Central memory CD8-positive, alpha-beta T cell (primary cell): ENCODE data around the gene RTN4.

Experiments
- ATAC-seq: fragments of 150-1000 bp; cut with Tn5 transposase; replicated peaks from 2 replicates; pipeline ENCODE4 v1.10.0; 2022; ENCODE audit warnings: mild to moderate bottlenecking, moderate FRiP score, moderate number of reproducible peaks; ENCODE audit not compliant: poor library complexity, severe bottlenecking; ENCODE audit errors: extremely low read depth
- DNase-seq, 2 donors: peaks; one replicate each; pipeline ENCODE4 v3.0.0; 2021; ENCODE audit warnings: low spot score in 2 of 2
- H3K27ac Mint-ChIP-seq: one replicate; pipeline ENCODE4 v1.8.0; 2022; ENCODE audit warnings: low read depth, mild to moderate bottlenecking, moderate library complexity, mixed read lengths
- H3K27me3 Mint-ChIP-seq: one replicate; pipeline ENCODE4 v1.8.0; 2022; ENCODE audit warnings: mixed read lengths
- H3K36me3 Mint-ChIP-seq: one replicate; pipeline ENCODE4 v1.8.0; 2022; ENCODE audit warnings: mild to moderate bottlenecking, moderate library complexity, mixed read lengths; ENCODE audit not compliant: insufficient read depth
- H3K4me1 Mint-ChIP-seq: one replicate; pipeline ENCODE4 v1.8.0; 2022; ENCODE audit warnings: mixed read lengths
- H3K4me3 Mint-ChIP-seq: one replicate; pipeline ENCODE4 v1.8.0; 2022; ENCODE audit warnings: mild to moderate bottlenecking, moderate library complexity, mixed read lengths
- H3K9me3 Mint-ChIP-seq: one replicate; pipeline ENCODE4 v1.8.0; 2022; ENCODE audit warnings: mixed read lengths

RTN4 gene

DNA sequence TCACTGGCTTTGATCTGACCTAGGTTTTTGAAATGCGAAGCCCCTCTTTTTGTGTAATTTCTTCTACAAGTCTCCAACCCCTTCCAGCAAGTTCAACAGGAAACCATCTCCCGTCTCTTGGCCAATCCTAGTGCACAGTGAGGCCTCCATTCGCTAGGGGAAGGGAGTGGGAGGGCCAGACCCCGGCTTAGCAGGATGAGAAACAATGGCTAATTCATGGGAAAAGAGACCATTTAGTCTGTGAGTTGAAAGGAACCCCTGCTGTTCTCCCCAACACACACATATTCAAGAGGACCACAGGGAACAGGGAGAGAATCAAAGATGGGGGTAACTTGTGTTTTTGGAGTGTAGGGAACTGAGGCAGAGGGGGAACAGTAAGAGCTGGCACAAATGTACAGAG, 83.0 kb downstream of the RTN4 start:
- Mint-ChIP-seq H3K4me1 (peaks cover 32% of the 10 kb centered on the region), H3K27ac (no peak overlapping the region), H3K36me3 (peaks cover 4% of the 10 kb centered on the region), H3K4me3 (no peak overlapping the region), H3K27me3 (no peaks in the 10 kb centered on the region), H3K9me3 (peaks cover 6% of the 10 kb centered on the region)
- DNase-seq (no peak), ATAC-seq (no peak)

DNA sequence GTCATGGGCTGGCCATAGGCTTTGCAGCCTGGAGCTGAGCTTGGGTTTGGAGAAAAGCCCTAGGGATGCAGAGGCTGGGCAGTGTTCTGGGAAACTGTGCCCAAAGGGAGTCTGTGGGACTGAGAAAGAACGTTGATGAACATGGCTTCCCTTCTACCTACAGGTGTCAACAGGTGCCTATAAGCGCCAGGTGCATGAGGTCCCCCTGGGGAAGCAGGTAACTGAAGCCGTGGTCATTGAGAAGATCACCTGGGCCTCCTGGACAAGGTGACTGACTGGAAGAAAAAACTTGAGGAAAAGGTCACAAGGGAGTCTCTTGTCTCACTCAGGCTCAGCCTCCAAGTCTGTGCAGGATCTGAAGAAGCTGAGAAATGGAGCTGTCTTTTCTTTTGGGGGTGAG, 83.4 kb downstream of the RTN4 start:
- Mint-ChIP-seq H3K27me3 (no peaks in the 10 kb centered on the region), H3K27ac (peak overlapping the region; percentile 93), H3K9me3 (peaks cover 6% of the 10 kb centered on the region), H3K36me3 (peaks cover 4% of the 10 kb centered on the region), H3K4me3 (no peak overlapping the region), H3K4me1 (peaks cover 32% of the 10 kb centered on the region)
- no peak for ATAC-seq
- no peak for DNase-seq

DNA sequence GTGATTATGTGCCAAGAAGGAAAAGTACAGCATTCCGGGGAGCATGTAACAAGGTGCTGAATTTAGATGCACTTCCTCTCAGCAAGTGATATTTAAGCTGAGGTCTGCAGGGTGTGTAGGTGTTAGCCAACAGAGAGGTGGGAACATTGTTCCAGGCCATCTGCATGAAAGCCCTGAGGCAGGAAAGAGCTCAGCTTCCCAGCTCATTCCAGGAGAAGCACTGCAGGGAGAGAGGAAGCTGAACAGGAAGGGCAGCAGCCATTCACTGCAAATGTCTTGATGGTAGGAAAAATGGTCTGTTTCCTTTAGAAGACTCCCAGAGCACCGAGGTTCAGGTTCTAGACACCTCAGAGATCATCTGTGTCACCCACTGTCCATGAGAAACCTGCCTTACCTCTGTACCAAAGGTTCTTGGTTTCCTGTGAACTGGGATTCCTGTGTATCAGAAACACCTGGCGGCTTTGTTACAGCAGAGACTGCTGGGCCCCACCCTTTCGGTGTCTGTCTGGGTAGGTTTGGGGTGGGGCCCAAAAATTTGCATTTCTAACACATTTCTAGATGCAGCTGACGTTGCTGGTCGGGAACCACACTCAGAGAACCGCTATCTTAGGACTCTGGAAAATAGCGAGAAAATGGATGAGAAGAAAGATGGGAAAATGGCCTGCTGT, 84.0 kb downstream of the RTN4 start:
- Mint-ChIP-seq H3K27me3 (no peaks in the 10 kb centered on the region), H3K27ac (peak overlapping the region; percentile 93)

DNA sequence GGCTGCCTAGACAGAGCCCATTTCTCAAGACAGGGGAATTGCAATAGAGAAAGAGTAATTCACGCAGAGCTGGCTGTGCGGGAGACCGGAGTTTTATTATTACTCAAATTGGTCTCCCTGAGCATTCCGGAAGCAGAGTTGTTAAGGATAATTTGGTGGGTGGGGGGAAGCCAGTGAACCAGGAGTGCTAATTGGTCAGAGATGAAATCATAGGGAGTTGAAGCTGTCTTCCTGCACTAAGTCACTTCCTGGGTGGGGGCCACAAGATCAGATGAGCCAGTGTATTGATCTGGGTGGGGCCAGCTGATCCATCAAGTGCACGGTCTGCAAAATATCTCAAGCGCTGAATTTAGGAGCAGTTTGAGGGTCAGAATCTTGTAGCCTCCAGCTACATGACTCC, 84.8 kb downstream of the RTN4 start:
- Mint-ChIP-seq H3K4me3 (peak overlapping the region; percentile 51), H3K9me3 (peaks cover 6% of the 10 kb centered on the region), H3K27me3 (no peaks in the 10 kb centered on the region), H3K36me3 (peaks cover 4% of the 10 kb centered on the region), H3K4me1 (peaks cover 32% of the 10 kb centered on the region), H3K27ac (peak overlapping the region; percentile 93)
- ATAC-seq (no peak), DNase-seq (no peak)

More for the DNA sequence above, 84.0 kb downstream of the RTN4 start:
- ATAC-seq (peak; percentile 46), DNase-seq (no peak)
- Mint-ChIP-seq H3K4me1 (peaks cover 32% of the 10 kb centered on the region), H3K4me3 (peak overlapping the region; percentile 27), H3K36me3 (peaks cover 4% of the 10 kb centered on the region), H3K9me3 (peaks cover 6% of the 10 kb centered on the region)

DNA sequence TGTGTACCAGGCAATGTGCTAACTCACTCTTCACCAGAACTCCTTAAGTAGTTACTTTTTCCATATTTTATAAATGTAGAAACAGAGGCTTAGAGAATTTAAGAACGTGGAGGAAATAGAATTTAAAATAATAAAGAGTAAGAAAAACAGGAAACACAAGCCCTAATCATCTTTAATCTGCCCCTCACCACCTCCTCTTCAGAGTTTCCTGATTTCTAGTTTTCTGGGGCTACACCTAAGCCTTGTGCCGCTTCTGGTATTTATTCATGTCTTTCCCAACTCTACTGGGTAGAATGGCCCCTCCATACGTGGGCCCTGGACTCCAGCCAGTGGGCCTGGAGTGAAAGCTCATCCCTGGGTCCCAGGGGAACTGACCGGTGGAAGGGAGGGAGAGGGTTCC, 85.4 kb downstream of the RTN4 start:
- peak overlapping the region; percentile 51 for H3K4me3 Mint-ChIP-seq
- peaks cover 2% of the 10 kb centered on the region for H3K36me3 Mint-ChIP-seq
- ATAC-seq (no peak), DNase-seq (no peak)
- no peaks in the 10 kb centered on the region for H3K27me3 Mint-ChIP-seq
- peaks cover 6% of the 10 kb centered on the region for H3K9me3 Mint-ChIP-seq
- peaks cover 32% of the 10 kb centered on the region for H3K4me1 Mint-ChIP-seq
- peak overlapping the region; percentile 93 for H3K27ac Mint-ChIP-seq

DNA sequence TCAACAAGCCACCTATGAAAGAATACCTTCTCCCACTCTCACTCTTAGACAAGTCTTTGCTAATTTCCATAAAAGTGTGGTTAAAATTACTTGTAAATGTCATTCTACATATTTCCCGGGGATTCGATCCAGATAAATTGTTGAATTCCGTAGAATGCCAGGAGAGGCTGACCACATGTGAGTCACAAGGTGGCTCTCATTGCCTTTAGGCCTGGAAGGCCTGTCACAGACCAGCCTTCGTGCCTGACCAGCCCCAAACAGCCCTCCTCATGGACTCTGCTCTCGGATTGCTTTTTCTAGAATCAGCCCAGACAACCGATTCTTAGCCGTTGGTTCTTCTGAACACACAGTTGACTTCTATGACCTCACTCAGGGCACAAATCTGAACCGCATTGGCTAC, 86.0 kb downstream of the RTN4 start:
- no peak for ATAC-seq
- Mint-ChIP-seq H3K9me3 (peaks cover 6% of the 10 kb centered on the region), H3K4me3 (no peak overlapping the region), H3K27me3 (no peaks in the 10 kb centered on the region), H3K36me3 (peaks cover 2% of the 10 kb centered on the region), H3K27ac (no peak overlapping the region), H3K4me1 (peaks cover 32% of the 10 kb centered on the region)
- DNase-seq, result no peak

DNA sequence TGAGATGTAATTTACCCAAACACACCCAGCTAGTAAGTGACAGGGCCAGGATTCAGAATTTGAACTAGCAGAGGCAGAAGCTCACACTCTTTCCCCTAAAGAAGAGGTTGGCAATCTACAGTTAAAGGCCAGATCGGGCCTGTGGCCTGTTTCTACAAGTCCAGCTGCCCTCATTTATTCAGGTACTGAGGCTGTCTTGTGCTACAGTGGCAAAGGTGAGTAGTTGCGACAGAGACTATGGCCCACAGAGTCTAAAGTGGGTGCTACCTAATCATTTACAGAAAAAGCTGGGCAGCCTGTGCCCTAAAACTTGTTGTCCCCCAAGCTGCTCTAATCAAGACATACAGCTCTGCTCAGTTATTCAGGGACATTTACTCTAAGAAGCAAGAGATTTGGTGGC, 86.8 kb downstream of the RTN4 start:
- no peak for ATAC-seq

DNA sequence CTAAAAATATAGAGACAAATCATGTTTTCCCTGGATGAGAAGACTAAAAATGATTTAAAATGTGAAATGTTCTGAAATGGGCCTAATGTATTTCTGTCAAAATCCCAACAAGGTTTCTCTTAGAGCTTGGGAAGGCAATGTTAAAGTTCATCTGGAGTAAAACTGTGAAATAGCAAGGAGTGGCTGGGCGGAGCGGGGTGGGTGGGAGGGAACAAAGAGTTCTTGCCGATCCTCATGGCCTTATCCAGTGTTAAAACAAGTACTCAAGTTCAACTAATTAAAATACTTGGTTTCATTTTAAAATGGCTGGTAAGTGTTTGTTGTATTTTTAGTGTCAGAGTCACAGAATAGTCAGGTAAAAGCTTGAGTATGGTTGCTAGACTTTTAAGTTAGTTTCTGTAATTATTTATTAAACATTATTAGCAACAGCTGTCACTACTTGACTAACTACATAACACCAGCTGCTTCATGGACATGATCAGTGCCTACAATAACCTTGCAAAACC, 87.3 kb downstream of the RTN4 start:
- Mint-ChIP-seq H3K27ac (no peak overlapping the region), H3K4me3 (no peak overlapping the region), H3K9me3 (peaks cover 6% of the 10 kb centered on the region), H3K4me1 (peaks cover 32% of the 10 kb centered on the region), H3K36me3 (peaks cover 2% of the 10 kb centered on the region), H3K27me3 (no peaks in the 10 kb centered on the region)
- no peak for DNase-seq
- ATAC-seq, result no peak

More for the DNA sequence above, 86.8 kb downstream of the RTN4 start:
- no peak for DNase-seq
- Mint-ChIP-seq H3K27me3 (no peaks in the 10 kb centered on the region), H3K9me3 (peaks cover 6% of the 10 kb centered on the region), H3K36me3 (peaks cover 2% of the 10 kb centered on the region), H3K27ac (no peak overlapping the region), H3K4me3 (no peak overlapping the region), H3K4me1 (peaks cover 32% of the 10 kb centered on the region)

DNA sequence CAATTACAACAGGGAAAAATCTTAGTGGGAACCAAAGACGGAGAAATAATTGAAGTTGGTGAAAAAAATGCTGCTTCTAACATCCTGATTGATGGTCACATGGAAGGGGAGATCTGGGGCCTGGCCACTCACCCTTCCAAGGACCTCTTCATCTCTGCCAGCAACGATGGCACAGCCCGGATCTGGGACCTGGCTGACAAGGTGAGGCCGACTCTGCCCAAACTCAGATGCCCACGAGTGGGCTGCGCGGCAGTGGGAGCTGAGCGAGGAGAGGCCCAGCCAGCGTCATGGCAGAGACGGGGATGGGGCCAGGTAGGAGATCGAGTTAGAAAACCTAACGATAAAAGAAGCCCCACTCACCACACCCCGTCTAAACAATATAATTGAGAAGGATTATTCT, 87.7 kb downstream of the RTN4 start:
- Mint-ChIP-seq H3K27me3 (no peaks in the 10 kb centered on the region), H3K4me3 (no peak overlapping the region), H3K9me3 (peaks cover 6% of the 10 kb centered on the region), H3K27ac (no peak overlapping the region), H3K4me1 (peaks cover 32% of the 10 kb centered on the region), H3K36me3 (peaks cover 2% of the 10 kb centered on the region)
- DNase-seq, result no peak
- no peak for ATAC-seq

DNA sequence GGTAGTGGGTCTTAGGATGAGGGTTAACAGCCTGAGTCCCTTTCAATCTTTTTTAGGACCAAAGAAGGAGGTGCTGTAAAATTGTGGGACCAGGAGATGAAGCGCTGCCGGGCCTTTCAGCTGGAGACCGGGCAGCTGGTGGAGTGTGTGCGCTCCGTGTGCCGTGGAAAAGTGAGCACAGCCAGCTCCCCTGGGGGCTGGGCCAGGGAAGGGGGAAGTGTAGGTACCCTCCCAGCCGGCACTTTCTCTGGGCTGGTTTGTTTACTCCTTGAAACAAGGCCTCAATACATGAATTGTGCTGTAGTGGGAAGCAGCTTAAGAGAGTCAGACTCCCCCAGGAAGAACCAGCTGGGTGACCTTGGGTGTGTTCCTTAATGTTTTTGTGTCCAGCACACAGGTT, 90.1 kb downstream of the RTN4 start:
- no peak overlapping the region for H3K4me3 Mint-ChIP-seq
- ATAC-seq (no peak), DNase-seq (no peak)
- H3K9me3 Mint-ChIP-seq, result no peaks in the 10 kb centered on the region
- peaks cover 9% of the 10 kb centered on the region for H3K4me1 Mint-ChIP-seq
- no peaks in the 10 kb centered on the region for H3K27me3 Mint-ChIP-seq
- peaks cover 2% of the 10 kb centered on the region for H3K36me3 Mint-ChIP-seq
- no peak overlapping the region for H3K27ac Mint-ChIP-seq

DNA sequence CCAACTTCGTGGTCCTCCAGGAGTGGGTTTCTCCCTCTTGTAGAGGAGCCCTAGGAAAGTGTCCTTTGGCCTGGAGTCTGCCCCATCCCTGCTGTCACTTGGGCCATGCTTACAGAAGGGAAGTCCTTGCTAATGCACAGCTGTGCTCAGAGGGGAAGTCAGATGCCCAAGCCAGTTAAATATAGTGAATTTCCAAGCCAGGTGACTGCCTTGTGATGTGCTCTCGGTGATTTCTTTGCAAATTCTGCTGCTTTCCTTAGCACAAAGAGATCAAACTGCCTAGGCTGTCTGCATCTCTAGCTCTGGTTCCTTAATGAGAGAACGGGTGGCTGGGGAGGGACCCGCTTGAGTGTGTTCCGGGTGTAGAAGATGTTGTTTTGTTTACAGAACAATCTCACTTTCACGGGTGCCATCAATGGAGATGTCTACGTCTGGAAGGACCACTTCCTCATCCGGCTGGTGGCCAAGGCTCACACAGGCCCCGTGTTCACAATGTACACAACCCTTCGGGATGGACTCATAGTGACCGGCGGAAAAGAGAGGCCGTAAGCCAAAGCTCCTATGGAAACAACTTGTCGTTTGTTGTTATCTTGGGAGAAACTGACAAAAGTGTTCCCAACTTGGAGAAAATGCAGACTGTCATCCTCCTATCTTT, 91.4 kb downstream of the RTN4 start:
- ATAC-seq, result no peak
- Mint-ChIP-seq H3K4me1 (no peaks in the 10 kb centered on the region), H3K9me3 (no peaks in the 10 kb centered on the region), H3K27ac (no peak overlapping the region), H3K36me3 (no peaks in the 10 kb centered on the region), H3K27me3 (no peaks in the 10 kb centered on the region), H3K4me3 (no peak overlapping the region)
- no peak for DNase-seq

DNA sequence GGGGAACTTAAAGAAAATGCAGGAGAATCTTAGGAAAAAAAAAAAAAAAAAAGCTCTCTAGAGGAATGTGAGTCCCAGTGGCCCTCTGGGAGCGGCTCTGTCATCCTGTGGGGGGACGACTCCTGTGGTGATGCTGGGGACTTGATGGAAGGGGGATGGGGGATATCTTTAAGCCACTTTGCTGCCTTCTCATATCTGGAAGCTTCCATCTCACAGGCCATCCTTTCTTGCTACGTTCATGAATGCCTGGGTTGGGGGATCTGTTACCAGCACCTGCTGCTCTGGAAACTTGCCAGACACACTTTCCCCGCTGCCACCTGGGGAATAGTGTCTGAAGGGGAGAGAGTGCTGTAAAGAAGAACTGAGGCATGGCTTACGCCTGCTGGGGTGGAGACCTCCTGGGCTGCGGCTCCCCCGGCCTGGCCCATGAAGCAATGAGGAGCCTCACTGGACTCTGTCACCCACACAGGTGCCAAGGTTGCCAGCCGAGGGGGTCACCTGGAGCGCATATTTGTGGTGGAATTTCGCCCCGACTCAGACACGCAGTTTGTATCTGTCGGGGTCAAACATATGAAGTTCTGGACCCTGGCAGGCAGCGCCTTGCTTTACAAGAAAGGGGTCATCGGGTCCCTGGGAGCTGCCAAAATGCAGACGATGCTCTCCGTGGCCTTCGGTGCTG, 92.8 kb downstream of the RTN4 start:
- H3K27me3 Mint-ChIP-seq, result no peaks in the 10 kb centered on the region
- H3K4me1 Mint-ChIP-seq, result no peaks in the 10 kb centered on the region
- no peak overlapping the region for H3K4me3 Mint-ChIP-seq
- no peak for DNase-seq
- no peak for ATAC-seq
- H3K36me3 Mint-ChIP-seq, result peaks cover under 1% of the 10 kb centered on the region
- H3K9me3 Mint-ChIP-seq, result no peaks in the 10 kb centered on the region
- no peak overlapping the region for H3K27ac Mint-ChIP-seq
